HTR-8/SVneo (cell line): ENCODE measurements around the gene ZDHHC3.
"Not testable (repeated sequence)": the region's sequence is repeated elsewhere in the genome, so short reads cannot be mapped to it uniquely, and the experiment has no call there.

Experiments used
- DNase-seq: peaks from one replicate; pipeline ENCODE4 v3.0.0; 2011; ENCODE audit warnings: low spot score, mixed read lengths; ENCODE audit not compliant: insufficient read length
- FAIRE-seq: peaks from 2 replicates; lab custom pipeline; 2011; peaks lifted over from hg19 to GRCh38; lab: Jason Lieb, UNC

ZDHHC3 gene

DNA sequence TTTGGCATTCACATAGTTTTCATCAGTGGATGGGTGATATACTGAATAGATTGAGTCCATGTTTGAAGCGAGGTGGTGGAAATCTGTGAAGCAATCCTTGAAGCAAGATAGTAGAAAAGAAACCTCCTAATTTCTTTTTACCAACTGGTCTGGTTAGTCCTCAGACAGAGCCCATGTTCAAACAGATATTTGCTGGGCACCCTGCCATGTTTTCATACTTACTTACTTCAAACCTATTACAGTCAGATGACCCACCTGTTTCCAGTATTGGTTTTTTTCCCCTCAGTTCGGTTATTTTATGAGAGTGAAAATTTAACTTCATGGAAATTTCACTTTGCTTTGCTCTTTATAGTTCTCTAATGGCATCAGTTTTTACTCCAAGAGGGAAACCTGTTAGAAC lies 23.8 kb upstream of the ZDHHC3 start:
- DNase-seq (no peak), FAIRE-seq (no peak)

DNA sequence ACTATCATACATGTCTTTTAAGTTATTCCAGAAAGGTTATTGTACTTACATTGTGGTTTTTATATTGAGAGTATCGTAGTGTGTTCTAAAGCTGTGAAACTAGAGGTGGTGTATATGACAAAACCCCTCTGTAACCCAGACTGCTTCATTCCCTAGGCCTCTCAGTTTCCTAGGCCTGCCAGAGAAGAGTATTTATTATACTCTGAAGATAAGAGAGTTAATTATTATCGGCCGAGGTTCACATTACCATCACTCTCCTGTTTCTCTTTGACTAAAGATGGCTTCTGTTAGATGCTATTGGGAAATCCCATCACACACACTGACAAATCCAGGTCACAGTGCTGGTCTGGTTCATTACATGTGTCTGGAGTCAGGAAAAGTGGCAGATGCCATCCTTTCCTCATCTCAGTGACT lies 20.6 kb upstream of the ZDHHC3 start:
- DNase-seq (no peak), FAIRE-seq (no peak)

DNA sequence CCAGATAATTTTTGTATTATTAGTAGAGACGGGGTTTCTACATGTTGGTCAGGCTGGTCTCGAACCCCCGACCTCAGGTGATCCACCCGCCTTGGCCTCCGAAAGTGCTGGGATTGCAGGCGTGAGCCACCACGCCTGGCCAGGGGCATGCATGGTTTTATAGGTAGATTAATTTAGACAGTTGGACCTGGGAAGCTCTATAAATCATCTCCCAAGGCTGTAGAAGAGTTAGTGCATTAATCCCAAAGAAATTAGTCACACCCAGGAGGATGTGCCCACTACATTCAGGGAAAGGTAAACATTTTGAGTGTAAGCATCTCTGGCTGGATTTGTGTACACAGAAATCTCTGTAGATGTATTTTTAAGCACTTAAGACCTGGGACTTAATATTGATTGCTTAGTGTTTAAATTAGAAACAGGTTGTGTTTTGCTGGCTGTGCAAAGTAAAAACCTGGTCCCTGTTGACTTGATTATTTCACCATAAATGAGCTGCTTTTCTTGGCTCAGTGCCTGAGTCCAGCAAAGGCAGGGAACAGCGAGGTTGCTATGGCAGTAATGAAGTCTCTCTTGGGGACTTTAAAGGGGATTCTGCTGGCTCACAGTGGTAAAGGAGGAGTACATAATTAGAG lies 19.3 kb upstream of the ZDHHC3 start:
- FAIRE-seq (no peak), DNase-seq (no peak)

DNA sequence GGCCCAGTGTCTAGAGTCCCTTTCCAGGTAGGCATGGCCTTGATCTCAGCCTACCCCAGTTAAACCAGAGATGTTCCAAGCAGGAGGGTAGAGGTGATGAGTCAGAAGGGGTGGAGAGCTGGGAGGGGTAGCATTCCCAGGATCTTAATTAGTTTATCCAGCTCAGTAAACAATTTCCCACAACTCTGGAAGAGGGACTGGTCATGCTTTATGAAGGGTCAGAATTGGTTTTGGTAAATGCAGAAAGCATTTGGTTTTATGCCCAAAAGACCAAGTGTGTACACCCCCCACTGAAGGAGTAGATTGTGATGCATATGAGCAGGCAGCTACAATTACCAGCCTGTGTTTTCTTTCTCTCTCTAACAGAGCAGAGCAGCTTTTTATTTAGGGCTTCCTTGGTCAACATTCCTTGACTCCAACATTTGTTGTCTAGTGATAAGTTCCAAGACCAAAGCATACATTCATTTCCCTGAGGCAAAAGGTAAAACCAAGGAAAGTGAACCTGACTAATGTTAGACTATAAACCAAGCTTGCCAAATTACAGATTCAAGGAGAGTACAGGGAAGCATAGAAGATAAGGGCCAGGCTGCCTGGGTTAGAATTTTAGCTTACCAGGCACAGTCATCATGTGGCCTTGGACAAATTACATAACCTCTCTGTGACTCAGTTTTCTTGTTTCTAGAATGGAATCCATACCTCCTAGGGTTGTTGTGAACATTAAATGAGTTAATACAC lies 17.7 kb upstream of the ZDHHC3 start:
- no peak for FAIRE-seq
- no peak for DNase-seq

DNA sequence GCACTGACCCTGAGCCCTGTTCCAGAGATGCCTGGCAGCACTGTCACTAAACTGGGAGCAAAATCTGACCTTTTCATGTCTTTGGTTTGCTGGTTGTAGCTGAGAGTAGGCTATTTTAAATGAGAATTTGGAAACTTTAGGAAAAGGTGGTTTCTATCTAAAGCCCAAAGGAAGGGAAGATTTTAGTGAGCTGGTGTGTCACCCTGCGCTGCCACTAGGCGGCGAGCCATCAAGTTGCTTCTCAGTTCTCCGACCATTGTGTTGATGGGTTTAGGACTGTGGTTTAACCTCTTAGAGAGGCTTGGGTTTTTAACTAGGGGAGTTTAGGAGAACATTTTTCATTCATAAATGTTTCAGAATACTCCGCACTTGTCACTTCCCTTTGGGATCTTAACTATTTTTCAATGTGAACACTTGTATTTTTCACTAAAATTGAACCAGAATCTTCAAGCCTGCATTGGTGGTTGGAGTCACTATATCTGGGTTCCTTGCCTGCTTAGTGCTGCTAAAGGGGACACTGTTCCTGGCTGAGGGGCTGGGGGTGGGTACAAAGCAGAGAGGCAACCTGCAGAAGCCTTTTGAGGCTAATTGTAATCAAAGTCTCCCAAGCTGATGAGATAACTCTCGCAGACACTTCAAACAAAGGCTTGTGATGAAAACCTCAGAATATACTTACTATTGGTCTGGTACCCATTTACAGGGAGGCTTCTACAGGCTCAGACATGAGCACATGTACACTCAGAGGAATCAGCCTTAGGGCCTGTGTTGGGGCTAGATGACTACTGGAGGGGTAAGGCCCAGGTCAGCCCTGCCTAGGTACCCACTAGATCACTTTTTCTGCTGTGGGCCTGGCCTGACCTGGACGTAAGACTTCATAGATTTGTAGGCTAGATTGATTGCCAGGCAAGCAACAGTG lies 16.8 kb upstream of the ZDHHC3 start:
- no peak for FAIRE-seq
- no peak for DNase-seq

DNA sequence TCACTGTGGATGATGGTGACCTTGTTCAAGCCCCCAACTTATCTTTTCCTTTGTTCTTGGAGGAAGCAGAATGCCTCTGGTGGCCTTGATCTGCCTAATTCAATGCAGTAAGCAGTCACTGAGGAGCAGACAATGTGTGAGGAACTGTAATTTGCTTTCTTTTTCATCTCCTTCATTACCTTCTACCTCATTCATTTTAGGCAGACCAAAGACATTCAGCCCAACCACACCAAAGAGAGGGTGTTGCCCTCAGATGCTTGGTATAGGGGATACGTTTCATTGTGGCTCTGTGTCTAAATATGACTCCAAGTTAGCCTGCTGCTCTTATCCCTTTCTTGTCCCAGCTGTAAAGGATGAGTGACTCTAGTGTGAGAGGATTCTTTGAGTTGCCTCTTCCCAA lies 15.4 kb upstream of the ZDHHC3 start:
- FAIRE-seq (no peak), DNase-seq (no peak)

DNA sequence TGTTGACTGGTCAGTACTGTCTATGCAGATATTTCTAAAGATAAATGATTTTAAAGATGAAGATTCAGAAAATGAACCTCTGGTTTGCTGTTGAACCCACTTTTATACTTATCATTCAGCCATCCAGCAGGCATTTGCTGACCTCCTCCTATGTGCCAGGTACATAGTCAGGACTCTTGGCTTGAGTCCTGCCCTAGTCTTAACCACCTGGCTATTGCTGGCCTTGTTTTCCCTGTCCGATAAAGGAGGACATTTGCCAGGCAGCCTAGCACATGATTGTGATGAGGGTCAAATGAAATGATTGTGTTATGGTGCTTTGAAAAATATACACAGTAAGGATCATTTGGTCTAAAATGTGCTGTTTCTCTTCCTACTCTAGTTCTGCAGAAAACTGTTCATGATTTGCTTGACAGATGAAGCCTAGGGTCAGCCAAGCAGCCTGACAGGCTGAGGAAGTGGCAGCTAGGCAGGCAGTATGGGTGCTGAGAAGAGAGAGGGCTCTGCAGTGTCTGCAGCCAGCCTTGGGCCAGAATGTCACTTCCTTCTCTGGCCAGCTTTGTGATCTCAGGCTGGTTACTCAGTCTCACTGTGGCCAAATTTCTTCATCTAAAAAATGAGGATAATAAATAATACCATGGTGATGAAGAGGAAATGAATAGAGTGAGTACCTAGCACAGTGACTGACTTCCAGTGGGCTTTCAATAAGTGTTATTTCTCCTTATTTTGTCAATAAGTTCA lies 13.8 kb upstream of the ZDHHC3 start:
- FAIRE-seq (no peak), DNase-seq (no peak)

DNA sequence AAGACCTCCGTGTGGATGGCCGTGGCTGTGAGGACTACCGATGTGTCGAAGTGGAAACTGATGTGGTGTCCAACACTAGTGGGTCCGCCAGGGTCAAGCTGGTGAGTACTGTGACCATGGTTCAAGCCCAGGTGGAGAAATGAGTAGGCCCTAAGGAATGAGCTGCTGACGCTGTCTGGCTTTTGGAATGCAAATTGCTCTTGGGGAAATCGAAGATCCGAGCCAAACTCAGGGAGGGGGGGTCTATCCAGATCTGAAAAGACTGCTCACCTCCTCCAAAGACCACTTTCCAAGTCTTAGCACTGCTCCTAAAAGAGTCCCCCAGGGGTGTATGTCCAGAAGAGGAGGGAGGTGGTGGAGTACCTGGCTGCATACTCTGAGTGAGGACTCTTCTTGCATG lies 13.2 kb upstream of the ZDHHC3 start:
- FAIRE-seq (no peak), DNase-seq (no peak)

DNA sequence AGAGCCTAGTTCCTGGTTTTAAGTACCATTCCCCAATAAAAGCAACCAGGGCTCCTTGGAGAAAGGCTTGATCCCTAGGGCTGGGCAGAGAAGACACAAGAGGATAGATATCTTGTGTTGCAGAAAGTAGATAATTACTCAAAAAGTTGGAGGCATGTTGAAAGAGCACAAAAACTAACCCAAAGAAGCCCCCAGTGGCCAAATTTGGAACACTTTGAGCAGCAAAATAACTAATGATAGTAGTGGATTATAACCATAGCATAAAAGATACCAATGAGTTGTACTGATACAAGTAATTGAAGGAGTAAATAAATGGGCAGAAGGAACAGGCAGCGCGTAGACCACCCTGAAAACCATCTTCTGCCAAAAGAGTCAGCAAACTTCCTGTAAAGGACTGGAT lies 12.1 kb upstream of the ZDHHC3 start:
- DNase-seq = no peak
- no peak for FAIRE-seq

DNA sequence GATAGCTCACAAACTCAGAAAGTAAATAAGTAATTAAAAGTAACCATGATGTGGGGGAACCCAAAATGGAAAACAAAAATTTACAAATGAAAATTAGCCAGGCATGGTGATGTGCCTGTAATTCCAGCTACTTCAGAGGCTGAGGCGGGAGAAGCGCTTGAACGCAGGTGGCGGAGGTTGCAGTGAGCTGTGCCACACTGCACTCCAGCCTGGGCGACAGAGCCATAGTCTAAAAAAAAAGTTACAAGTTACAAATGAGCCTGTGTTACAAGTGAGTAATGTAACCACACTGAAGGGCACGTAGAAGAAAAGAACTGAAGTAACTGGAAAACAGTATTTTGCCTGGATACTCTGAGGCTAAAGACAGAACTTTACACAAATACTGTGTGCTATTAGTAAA lies 11.4 kb upstream of the ZDHHC3 start:
- no peak for DNase-seq
- FAIRE-seq = no peak

DNA sequence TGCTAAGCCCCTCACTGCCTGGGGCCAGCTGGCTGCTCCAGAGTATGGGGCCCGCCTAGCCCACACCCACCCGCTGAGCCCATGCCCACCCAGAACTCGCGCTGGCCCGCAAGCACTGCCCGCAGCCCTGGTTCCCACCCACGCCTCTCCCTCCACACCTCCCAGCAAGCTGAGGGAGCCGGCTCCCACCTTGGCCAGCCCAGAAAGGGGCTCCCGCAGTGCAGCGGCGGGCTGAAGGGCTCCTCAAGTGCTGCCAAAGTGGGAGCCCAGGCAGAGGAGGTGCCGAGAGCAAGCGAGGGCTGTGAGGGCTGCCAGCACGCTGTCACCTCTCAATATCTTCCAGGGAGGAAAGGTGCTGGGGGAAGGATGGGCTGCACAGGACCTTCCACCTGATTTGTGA lies 10.4 kb upstream of the ZDHHC3 start:
- not testable (repeated sequence) for FAIRE-seq, DNase-seq

DNA sequence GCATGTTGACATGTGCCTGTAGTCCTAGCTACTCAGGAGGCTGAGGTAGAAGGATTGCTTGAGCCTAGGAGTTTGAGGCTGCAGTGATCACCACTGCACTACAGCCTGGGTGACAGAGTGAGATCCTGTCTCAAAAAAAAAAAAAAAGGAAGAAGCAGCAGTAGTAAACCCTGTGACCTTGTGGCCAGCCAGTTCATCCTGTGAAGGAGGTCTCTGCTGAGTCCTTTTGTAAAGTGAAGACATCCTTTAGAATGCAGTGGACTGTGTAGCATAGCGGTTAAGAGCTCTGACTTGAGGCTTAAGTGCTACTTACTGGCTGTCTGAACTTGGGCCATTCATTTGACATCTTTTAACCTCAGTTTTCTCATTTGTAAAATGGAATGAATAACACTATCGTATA lies 8.4 kb upstream of the ZDHHC3 start:
- DNase-seq (no peak), FAIRE-seq (no peak)

DNA sequence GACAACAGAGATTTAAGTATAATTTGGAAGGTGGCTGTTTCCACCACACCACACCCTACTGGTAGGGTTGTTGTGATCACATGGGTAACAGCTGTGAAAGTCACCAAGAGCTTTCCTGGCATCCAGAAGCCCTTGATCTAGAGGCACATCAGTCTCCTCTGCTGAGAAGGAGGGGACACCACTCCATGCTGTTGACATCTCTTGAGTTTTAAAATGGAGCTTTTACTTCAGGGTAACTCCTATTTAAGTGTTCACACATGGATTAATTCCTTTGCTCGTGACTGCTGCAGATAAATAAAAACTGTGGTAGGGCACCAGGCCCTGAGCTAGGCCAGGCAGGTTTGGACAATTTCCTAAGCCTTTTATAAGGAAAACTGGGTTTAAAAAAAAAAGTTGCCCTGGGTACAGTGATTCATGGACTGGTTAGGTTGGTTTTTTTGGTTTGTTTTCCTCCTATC lies 7.5 kb upstream of the ZDHHC3 start:
- no peak for DNase-seq

DNA sequence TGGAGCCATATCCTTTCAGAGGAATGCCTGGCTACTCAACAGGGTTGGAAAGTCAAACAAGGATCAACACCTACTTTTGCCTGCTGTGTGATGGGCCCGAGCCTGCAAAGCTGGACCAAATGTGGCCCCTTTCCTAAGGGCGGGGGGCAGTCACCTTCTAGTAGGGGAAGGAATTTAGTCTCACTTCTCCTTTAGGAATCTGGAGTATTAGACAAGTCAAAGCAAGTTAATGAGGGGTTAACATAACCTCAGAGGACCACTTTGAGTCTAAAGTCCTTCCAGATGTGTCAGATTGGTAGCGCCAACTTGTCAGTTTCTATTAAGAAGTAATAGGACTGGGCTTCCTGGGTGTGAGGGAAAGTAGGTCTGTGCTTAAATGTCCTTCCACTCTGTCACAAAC lies 6.8 kb upstream of the ZDHHC3 start:
- FAIRE-seq (no peak), DNase-seq (no peak)

More for the DNA sequence above, 7.5 kb upstream of the ZDHHC3 start:
- no peak for FAIRE-seq

DNA sequence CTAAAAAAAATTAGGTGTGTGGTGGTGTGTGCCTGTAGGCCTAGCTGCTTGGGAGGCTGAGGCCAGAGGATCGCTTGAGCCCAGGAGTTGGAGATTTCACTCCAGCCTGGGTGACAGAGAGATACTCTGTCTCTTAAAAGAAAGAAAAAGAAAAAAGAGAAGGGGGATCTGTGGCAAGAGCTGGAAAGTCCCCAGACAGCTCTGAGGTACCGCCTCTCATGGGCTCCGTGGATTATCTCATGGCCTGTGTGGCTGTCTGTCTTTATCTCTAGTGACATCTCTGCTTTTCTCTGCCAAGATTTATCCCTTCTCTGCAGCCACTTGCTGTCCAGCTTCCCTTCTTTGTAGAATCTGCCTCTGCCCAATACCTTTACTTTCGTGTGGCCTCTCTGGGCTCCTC lies 5.8 kb upstream of the ZDHHC3 start:
- DNase-seq (no peak), FAIRE-seq (no peak)

DNA sequence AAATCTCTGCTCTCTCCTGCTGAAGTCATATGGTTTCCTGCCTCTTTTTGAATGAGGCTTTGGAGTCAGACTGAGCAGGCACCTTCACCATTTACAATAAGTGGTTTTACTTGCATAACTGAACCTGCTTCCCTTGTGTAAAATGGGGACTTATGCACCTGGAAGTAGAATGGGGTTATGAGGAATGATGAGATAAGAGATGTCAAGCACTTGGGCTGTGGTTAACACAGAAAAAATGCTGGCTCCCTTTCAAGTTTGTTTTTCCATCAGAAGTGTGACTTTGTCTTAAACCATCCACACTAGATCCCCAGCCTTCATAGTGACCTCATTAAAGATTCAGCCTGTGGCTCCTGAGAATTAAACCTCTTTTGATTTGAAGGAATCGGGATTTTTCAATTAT lies 5.2 kb upstream of the ZDHHC3 start:
- FAIRE-seq = no peak
- no peak for DNase-seq

DNA sequence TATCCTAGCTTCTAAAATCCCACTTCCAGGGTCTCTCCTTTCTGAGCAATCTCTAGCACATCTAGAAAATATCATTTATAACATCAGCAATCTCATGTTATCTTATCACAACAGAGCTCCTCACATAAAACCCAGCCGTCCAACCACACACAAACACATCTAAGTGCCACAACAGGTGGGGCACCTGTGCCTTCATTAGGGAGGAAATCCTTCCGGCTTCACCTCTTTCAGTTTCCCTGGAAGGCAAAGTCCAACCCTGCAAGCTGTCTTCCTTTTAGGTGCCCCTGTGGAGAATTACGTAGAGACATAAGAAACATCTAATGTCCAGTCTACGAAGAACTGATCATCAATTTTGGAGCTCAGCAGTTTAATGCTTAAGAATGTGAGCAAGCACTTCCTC lies 1.6 kb downstream of the ZDHHC3 start:
- DNase-seq = no peak
- no peak for FAIRE-seq

DNA sequence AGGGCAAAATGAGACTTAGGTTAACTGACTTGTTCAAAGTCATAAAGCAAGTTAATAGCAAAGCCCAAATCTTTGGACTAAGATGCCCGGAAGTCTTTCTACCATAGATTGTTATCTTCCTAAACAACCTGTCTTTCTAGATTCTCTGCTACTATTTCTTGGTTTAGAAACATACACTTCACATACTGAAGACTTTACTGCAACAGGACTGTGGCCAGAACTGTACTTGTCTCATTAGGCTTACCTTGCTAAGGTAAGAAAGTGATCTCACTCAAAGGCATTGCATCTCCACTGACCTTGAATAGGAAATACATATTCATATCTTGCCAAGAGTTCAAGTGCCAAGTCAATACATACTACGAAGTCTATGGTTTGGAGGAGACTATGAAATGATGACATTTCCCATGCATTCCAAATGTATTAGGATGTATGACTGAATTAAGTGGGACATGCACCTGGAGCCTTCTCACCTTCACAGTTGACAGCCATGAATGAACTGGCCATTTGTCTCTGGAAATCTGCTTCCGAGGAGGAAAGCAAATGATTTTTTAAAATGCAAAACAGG lies 5.0 kb downstream of the ZDHHC3 start:
- DNase-seq (no peak), FAIRE-seq (no peak)

DNA sequence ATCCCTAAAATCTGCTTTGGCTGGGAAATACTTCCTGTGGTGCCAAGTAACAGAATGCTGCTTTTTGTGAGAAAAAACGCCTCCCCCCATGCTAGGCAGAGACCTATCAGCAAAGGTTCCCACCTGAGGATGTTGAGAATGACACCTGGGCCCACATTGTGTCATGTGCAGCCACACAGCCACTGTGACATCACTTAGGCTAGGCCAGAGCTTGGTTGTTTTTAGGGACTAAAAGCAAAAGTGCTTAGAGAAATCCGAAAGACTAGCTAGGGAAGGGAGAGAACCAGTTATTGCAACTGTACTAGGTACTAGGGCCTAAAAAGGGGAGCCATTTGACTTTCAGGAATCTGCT lies 6.2 kb downstream of the ZDHHC3 start:
- FAIRE-seq = no peak
- DNase-seq = no peak

DNA sequence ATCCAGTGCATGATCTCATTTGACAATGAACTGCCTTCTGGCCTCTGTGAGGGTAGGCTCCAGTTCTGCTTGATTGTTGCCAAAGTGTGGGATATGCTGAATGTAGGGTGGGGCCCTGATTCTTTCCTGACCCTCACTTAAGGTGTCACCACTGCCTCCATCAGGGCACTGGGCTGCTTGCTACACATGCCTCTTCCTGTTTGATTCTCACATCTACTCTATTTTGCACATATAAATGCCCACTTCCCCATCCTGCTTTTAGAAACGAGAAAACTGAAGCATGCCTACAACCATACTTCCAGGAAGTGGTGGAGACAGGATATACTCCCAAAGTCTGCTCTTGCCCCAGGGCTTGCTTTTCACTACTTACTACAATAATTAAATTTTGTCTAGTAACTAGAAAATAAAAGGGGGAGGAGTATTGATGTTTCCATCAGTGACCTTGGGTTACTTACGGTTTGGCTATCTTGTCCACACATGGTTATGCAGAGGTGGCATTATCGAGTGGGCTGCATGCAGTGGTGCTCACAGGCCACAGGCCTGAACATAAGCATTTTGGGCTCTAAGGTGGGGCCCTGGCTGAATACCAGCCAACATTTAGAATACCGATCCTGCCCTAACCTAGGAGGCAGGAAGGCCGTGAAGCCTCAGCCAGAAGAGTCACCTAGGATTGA lies 6.7 kb downstream of the ZDHHC3 start:
- DNase-seq (no peak), FAIRE-seq (no peak)
